SK-N-SH (cell line): Measurements from ENCODE around the gene KRT81. TPM values are rescaled to one million over a fixed set of nuclear protein-coding genes. Genes with fewer than 3 reads are reported as not detected.

Experiments used
- CTCF ChIA-PET: fragments of 300-600, 350-600 bp; formaldehyde crosslinking; extraction: SDS; loops from one replicate; lab custom pipeline; 2021; lab: Yijun Ruan, JAX
- POLR2A ChIA-PET: fragments of 350-600 bp; sonication (Branson Sonifier 250); formaldehyde crosslinking; extraction: SDS; loops from one replicate; lab custom pipeline; 2020; ENCODE audit warnings: antibody characterized with exemption, inconsistent platforms; lab: Yijun Ruan, JAX
- DNase-seq: peaks from one replicate; pipeline ENCODE4 v3.0.0; 2012
- H2AFZ ChIP-seq: fragments of 200-600 bp; sonication (generic); 2 replicates; pipeline ENCODE4 v1.8.1; 2016; ENCODE audit warnings: antibody characterized with exemption, mild to moderate bottlenecking, low read depth
- H3F3A ChIP-seq: fragments of 200-600 bp; sonication (generic); replicated peaks from 2 replicates; pipeline ENCODE3; 2016; ENCODE audit warnings: antibody characterized with exemption, mild to moderate bottlenecking; ENCODE audit not compliant: insufficient read depth
- H3K27ac ChIP-seq, 2 experiments: fragments of 200-500 bp in 1 of 2; fragments of 200-600 bp in 1 of 2; sonication (Bioruptor generic) in 1 of 2; sonication (generic), shearing (Covaris generic) in 1 of 2; 2 replicates each; pipeline versions ENCODE4 v1.5.1 to v1.6.1; 2014 to 2016; ENCODE audit warnings: low read depth in 2 of 2, inconsistent platforms in 1 of 2, low read length in 1 of 2, mild to moderate bottlenecking in 1 of 2, mixed read lengths in 1 of 2
- H3K27me3 ChIP-seq: fragments of 200-600 bp; sonication (generic), shearing (Covaris generic); 2 replicates; pipeline ENCODE4 v1.6.1; 2016; ENCODE audit warnings: mixed run types; ENCODE audit not compliant: insufficient read depth
- H3K36me3 ChIP-seq, 2 experiments: fragments of 200-500 bp in 1 of 2; fragments of 200-600 bp in 1 of 2; sonication (Bioruptor generic) in 1 of 2; sonication (generic) in 1 of 2; replicated peaks in 1 of 2; 2 replicates each; pipeline versions ENCODE3 to v1.5.1; 2014 to 2016; ENCODE audit warnings: low read length in 1 of 2, mild to moderate bottlenecking in 1 of 2; ENCODE audit not compliant: insufficient read depth in 2 of 2, control insufficient read depth in 1 of 2
- H3K4me1 ChIP-seq, 2 experiments: fragments of 200-500 bp in 1 of 2; fragments of 200-600 bp in 1 of 2; sonication (Bioruptor generic) in 1 of 2; sonication (generic), shearing (Covaris generic) in 1 of 2; 2 replicates each; pipeline versions ENCODE4 v1.5.1 to v1.6.1; 2014 to 2016; ENCODE audit warnings: low read depth in 1 of 2, low read length in 1 of 2, mixed run types in 1 of 2; ENCODE audit not compliant: insufficient read depth in 2 of 2, control insufficient read depth in 1 of 2
- H3K4me2 ChIP-seq: fragments of 200-600 bp; sonication (generic), shearing (Covaris generic); 2 replicates; pipeline ENCODE4 v1.6.1; 2017; ENCODE audit warnings: mixed run types
- H3K4me3 ChIP-seq, 2 experiments: fragments of 200-500 bp in 1 of 2; fragments of 200-600 bp in 1 of 2; sonication (Bioruptor generic) in 1 of 2; sonication (generic), shearing (Covaris generic) in 1 of 2; 2 replicates each; pipeline versions ENCODE4 v1.5.1 to v1.8.1; 2014 to 2016; ENCODE audit warnings: low read depth in 2 of 2, inconsistent platforms in 1 of 2, low read length in 1 of 2, mild to moderate bottlenecking in 1 of 2, mixed read lengths in 1 of 2, moderate library complexity in 1 of 2
- H3K79me2 ChIP-seq: fragments of 200-600 bp; sonication (generic); 2 replicates; pipeline ENCODE4 v1.8.1; 2017; ENCODE audit warnings: mild to moderate bottlenecking; ENCODE audit not compliant: insufficient read depth
- H3K9ac ChIP-seq: fragments of 200-600 bp; sonication (generic); 2 replicates; pipeline ENCODE4 v1.6.1; 2017; ENCODE audit warnings: mixed run types
- H3K9me2 ChIP-seq: fragments of 200-600 bp; sonication (generic); 2 replicates; pipeline ENCODE4 v1.6.1; 2017; ENCODE audit warnings: mixed run types
- H3K9me3 ChIP-seq: fragments of 200-600 bp; sonication (generic); 2 replicates; pipeline ENCODE4 v1.6.1; 2017; ENCODE audit warnings: mixed run types, mild to moderate bottlenecking, moderate library complexity
- H4K20me1 ChIP-seq: fragments of 200-600 bp; sonication (generic); 2 replicates; pipeline ENCODE4 v1.6.1; 2017; ENCODE audit warnings: mild to moderate bottlenecking, mixed run types; ENCODE audit not compliant: insufficient read depth
- CTCF ChIP-seq: fragments of 200-600 bp; sonication (generic); IDR thresholded peaks from 2 replicates; pipeline ENCODE4 v1.6.1; 2017; ENCODE audit warnings: antibody characterized with exemption, mild to moderate bottlenecking, moderate library complexity
- FOXM1 ChIP-seq: IDR thresholded peaks from 2 replicates; pipeline ENCODE4 v1.4.0; 2012; ENCODE audit warnings: low read depth, mild to moderate bottlenecking
- GABPA ChIP-seq: IDR thresholded peaks from 2 replicates; pipeline ENCODE4 v1.4.0; 2012; ENCODE audit warnings: low read depth, mild to moderate bottlenecking
- GATA2 ChIP-seq: sonication (generic); formaldehyde crosslinking; IDR thresholded peaks from 2 replicates; pipeline ENCODE4 v1.5.0; 2020; ENCODE audit warnings: mild to moderate bottlenecking, missing genetic modification reagents
- IRF3 ChIP-seq: fragments of 150-350 bp; IDR thresholded peaks from 2 replicates; pipeline ENCODE4 v1.6.1; 2016; ENCODE audit warnings: mild to moderate bottlenecking, low read depth, low read length
- JUND ChIP-seq: IDR thresholded peaks from 2 replicates; pipeline ENCODE4 v1.4.0; 2012
- MEF2A ChIP-seq: IDR thresholded peaks from 2 replicates; pipeline ENCODE4 v1.4.0; 2012; ENCODE audit warnings: low read depth, borderline replicate concordance
- MXI1 ChIP-seq: IDR thresholded peaks from 2 replicates; pipeline ENCODE4 v1.6.1; 2012; ENCODE audit warnings: mild to moderate bottlenecking, low read depth, low read length, improper control_type of control experiment
- NRF1 ChIP-seq: IDR thresholded peaks from 2 replicates; pipeline ENCODE4 v1.6.1; 2012; ENCODE audit warnings: low read depth, mild to moderate bottlenecking, low read length
- RAD21 ChIP-seq: IDR thresholded peaks from 2 replicates; pipeline ENCODE4 v1.6.1; 2012; ENCODE audit warnings: mild to moderate bottlenecking, low read length
- REST ChIP-seq: IDR thresholded peaks from 2 replicates; pipeline ENCODE4 v1.6.1; 2012; ENCODE audit warnings: mild to moderate bottlenecking, low read depth, low read length, moderate library complexity
- SMC3 ChIP-seq: IDR thresholded peaks from 2 replicates; pipeline ENCODE4 v1.6.1; 2012; ENCODE audit warnings: low read depth, low read length, improper control_type of control experiment
- TCF12 ChIP-seq: IDR thresholded peaks from 2 replicates; pipeline ENCODE4 v1.4.0; 2012
- TEAD4 ChIP-seq: IDR thresholded peaks from 2 replicates; pipeline ENCODE4 v1.4.0; 2012; ENCODE audit warnings: mild to moderate bottlenecking, borderline replicate concordance; ENCODE audit not compliant: insufficient read depth
- USF1 ChIP-seq: IDR thresholded peaks from 2 replicates; pipeline ENCODE4 v1.4.0; 2012; ENCODE audit warnings: low read depth, borderline replicate concordance
- WGBS: methylation state at CpG from one replicate; pipeline ENCODE4 v1.1.6; 2017; ENCODE audit warnings: low lambda C conversion rate; 5-methylcytosine and 5-hydroxymethylcytosine counted together
- polyA plus RNA-seq, 3 experiments: library from polyadenylated mRNA; depleted of rRNA; stranded (reverse); fragments of >200 nt; gene quantifications; 2 replicates each; pipeline ENCODE4 v1.2.3, GENCODE V29; 2012

KRT81 gene
- polyA plus RNA-seq, 1 of the 3 experiments (the other 2 are of a cell fraction) = 1.9 TPM

GRCh38 chr12:52322069-52322468 lies 30.7 kb upstream of the KRT81 start:
- Histone ChIP-seq H2AFZ (no peak overlapping the region), H3K9me3 (no peaks in the 10 kb centered on the region), H3K4me3 (no peak overlapping the region), H3K4me1 (no peaks in the 10 kb centered on the region), H3K27ac (no peak overlapping the region), H3K27me3 (no peaks in the 10 kb centered on the region; the same call in 1 of the 2 replicates), H3K9me2 (no peaks in the 10 kb centered on the region), H3K9ac (no peak overlapping the region), H3K36me3 (no peaks in the 10 kb centered on the region), H3K4me2 (no peak overlapping the region), H3K79me2 (no peaks in the 10 kb centered on the region), H4K20me1 (no peaks in the 10 kb centered on the region), H3F3A (no peaks in the 10 kb centered on the region)
- TF ChIP-seq RAD21 (no peak), MEF2A (no peak), TEAD4 (no peak), USF1 (no peak), GABPA (no peak), MXI1 (no peak), FOXM1 (no peak), SMC3 (no peak), JUND (no peak), GATA2 (CRISPR knock-in tag) (no peak), REST (no peak), IRF3 (no peak), NRF1 (no peak), TCF12 (no peak), CTCF (no peak)
- WGBS = 82% methylated on average over 1 of the region's 1 CpG
- DNase-seq = no peak
- CTCF ChIA-PET = interaction anchor here (1.0 to 12.6 kb wide), 9 partner anchors 11 to 166 kb away, joined by 3 to 218 read pairs (median 4); no protein-coding TSS in a partner anchor
- POLR2A ChIA-PET = no interaction called here
